ENCODE data around the gene CRACDL. TPM values are rescaled to one million over a fixed set of nuclear protein-coding genes. Genes with fewer than 3 reads are reported as not detected.

The CRACDL gene
- total RNA-seq, 1 donor = not detected

DNA sequence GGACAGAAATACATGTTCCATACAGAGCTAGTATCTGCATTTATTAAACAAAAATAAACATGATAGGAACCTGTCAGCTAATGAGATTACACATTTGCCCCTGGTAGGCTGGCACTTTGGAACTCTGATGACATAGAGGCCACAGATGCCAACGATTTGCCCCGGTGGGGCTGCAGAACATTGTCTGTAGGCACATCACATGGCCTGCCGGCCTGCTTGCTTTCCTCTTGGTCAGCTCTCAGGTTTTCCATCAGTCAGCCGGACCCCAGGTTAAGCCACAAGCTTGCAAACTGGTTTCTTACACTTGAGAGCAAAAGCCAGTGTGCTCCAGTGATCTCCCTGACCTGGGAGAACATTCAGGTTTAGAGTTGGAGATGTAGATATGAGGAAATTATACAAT lies 60.3 kb downstream of the CRACDL start:
- no peak overlapping the region for H3K27ac ChIP-seq (ENCODE audit: low read depth, low read length)
- H3K9me3 ChIP-seq (ENCODE audit: low read depth, low read length) = no peaks in the 10 kb centered on the region
- no peaks in the 10 kb centered on the region for H3K79me2 ChIP-seq (ENCODE audit: insufficient read depth, low read length)
- H3K4me1 ChIP-seq (ENCODE audit: insufficient read depth, low read length) = no peaks in the 10 kb centered on the region
- TF ChIP-seq, protein P1, sequence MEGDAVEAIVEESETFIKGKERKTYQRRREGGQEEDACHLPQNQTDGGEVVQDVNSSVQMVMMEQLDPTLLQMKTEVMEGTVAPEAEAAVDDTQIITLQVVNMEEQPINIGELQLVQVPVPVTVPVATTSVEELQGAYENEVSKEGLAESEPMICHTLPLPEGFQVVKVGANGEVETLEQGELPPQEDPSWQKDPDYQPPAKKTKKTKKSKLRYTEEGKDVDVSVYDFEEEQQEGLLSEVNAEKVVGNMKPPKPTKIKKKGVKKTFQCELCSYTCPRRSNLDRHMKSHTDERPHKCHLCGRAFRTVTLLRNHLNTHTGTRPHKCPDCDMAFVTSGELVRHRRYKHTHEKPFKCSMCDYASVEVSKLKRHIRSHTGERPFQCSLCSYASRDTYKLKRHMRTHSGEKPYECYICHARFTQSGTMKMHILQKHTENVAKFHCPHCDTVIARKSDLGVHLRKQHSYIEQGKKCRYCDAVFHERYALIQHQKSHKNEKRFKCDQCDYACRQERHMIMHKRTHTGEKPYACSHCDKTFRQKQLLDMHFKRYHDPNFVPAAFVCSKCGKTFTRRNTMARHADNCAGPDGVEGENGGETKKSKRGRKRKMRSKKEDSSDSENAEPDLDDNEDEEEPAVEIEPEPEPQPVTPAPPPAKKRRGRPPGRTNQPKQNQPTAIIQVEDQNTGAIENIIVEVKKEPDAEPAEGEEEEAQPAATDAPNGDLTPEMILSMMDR (IDR thresholded peaks at IDR 0.05; ENCODE audit: extremely low read depth, low read depth, low read length) = no peak
- H3K36me3 ChIP-seq (ENCODE audit: insufficient read depth, low read length) = no peaks in the 10 kb centered on the region
- no peak for DNase-seq (ENCODE audit: insufficient read length, low spot score, missing footprints)
- no peaks in the 10 kb centered on the region for H4K20me1 ChIP-seq (ENCODE audit: insufficient read depth, low read length)
- H2AFZ ChIP-seq (ENCODE audit: low read length) = no peak overlapping the region
- no peak overlapping the region for H3K4me2 ChIP-seq (ENCODE audit: insufficient read depth, low read length)
- peaks cover 3% of the 10 kb centered on the region for H3K27me3 ChIP-seq (ENCODE audit: insufficient read depth, low read length)
- no peak overlapping the region for H3K4me3 ChIP-seq (ENCODE audit: insufficient read depth, low read length)

DNA sequence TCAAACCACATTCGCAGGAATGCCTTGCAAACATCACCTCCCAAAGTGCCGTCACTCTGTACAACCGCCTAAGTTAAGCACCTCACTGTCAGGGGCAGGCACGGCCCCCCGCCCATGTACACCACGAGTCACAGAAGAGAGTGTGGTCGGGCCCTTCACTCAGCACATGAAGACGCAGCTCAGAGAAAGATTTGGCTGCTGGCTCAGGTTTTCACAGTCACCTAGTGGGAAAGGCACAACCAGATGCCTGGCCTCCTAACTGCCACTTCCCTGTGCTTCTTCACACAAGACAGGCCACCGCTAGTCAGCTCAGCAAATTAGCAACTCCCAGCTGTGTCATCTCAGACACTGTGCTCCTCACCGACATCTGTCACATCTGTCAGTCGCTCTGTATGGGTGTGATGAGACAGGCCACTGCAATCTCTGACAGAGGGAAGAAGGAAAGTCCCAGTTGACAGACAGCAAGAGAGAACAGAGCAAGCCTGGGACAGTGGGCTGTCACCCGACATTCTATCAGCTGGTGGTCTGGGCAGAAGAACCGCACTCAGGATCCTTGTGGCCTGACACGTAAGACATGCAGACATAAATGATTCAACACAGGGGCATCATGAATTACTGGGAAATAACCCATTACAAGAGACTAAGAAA lies 60.8 kb downstream of the CRACDL start:
- peaks cover 3% of the 10 kb centered on the region for H3K27me3 ChIP-seq (ENCODE audit: insufficient read depth, low read length)
- H3K79me2 ChIP-seq (ENCODE audit: insufficient read depth, low read length) = no peaks in the 10 kb centered on the region
- no peaks in the 10 kb centered on the region for H4K20me1 ChIP-seq (ENCODE audit: insufficient read depth, low read length)
- H3K4me2 ChIP-seq (ENCODE audit: insufficient read depth, low read length) = no peak overlapping the region
- H3K9me3 ChIP-seq (ENCODE audit: low read depth, low read length) = no peaks in the 10 kb centered on the region
- DNase-seq (ENCODE audit: insufficient read length, low spot score, missing footprints) = no peak
- no peak overlapping the region for H2AFZ ChIP-seq (ENCODE audit: low read length)
- no peak overlapping the region for H3K4me3 ChIP-seq (ENCODE audit: insufficient read depth, low read length)
- no peak overlapping the region for H3K27ac ChIP-seq (ENCODE audit: low read depth, low read length)
- H3K4me1 ChIP-seq (ENCODE audit: insufficient read depth, low read length) = no peaks in the 10 kb centered on the region
- no peaks in the 10 kb centered on the region for H3K36me3 ChIP-seq (ENCODE audit: insufficient read depth, low read length)
- TF ChIP-seq, protein P1 (IDR thresholded peaks at IDR 0.05; ENCODE audit: extremely low read depth, low read depth, low read length) = no peak

DNA sequence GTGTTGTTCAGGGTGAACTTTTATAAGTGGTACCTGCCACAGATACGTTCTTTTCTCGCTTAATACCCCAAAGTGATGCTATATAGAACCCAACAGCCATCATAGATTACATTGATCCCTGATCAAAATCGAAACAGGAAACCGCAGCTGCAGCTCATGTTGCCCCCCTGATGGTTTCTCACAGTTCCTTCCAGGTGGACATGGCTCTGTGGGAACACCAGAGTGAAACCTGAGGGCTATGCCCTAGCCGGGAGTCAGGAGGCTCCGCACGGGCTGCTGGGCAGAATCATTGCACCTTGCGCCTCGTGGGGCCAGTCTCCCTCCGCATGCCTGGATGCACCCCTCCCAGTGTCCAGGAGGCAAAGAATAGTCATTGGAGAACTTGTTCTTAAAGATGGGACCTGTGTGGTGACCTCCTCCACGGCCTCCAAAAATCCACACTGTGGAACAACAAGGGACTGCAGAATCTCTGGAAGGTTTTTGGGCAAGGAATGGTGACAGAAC lies 61.8 kb downstream of the CRACDL start:
- TF ChIP-seq, protein P1 (IDR thresholded peaks at IDR 0.05; ENCODE audit: extremely low read depth, low read depth, low read length) = no peak
- peaks cover 3% of the 10 kb centered on the region for H3K27me3 ChIP-seq (ENCODE audit: insufficient read depth, low read length)
- H3K4me3 ChIP-seq (ENCODE audit: insufficient read depth, low read length) = no peak overlapping the region
- no peak for DNase-seq (ENCODE audit: insufficient read length, low spot score, missing footprints)
- no peaks in the 10 kb centered on the region for H3K36me3 ChIP-seq (ENCODE audit: insufficient read depth, low read length)
- H2AFZ ChIP-seq (ENCODE audit: low read length) = no peak overlapping the region
- H3K79me2 ChIP-seq (ENCODE audit: insufficient read depth, low read length) = no peaks in the 10 kb centered on the region
- no peaks in the 10 kb centered on the region for H3K4me1 ChIP-seq (ENCODE audit: insufficient read depth, low read length)
- no peaks in the 10 kb centered on the region for H4K20me1 ChIP-seq (ENCODE audit: insufficient read depth, low read length)
- no peak overlapping the region for H3K27ac ChIP-seq (ENCODE audit: low read depth, low read length)
- no peak overlapping the region for H3K4me2 ChIP-seq (ENCODE audit: insufficient read depth, low read length)
- H3K9me3 ChIP-seq (ENCODE audit: low read depth, low read length) = no peaks in the 10 kb centered on the region

DNA sequence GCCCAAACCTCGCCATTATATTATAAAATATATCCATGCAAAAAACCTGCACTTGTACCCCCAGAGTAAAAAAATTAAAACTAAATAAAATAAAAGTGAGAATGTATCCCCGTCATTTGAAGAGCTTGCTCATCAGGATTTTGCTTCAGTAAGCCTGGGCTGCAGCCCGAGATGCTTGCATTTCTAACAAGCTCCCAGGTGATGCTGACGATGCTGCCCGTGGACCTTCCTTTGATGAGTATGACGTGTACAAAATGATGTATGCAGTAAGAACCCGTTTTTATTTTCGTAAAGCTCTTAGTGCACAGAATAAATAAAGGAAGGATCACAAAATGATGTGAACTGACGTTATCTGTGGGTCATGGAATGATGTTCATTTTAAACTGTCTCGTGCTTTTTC lies 63.5 kb downstream of the CRACDL start:
- Histone ChIP-seq H2AFZ (ENCODE audit: low read length) (no peak overlapping the region), H3K36me3 (ENCODE audit: insufficient read depth, low read length) (no peaks in the 10 kb centered on the region), H3K79me2 (ENCODE audit: insufficient read depth, low read length) (no peaks in the 10 kb centered on the region), H3K27ac (ENCODE audit: low read depth, low read length) (no peak overlapping the region), H3K9me3 (ENCODE audit: low read depth, low read length) (no peaks in the 10 kb centered on the region), H3K4me3 (ENCODE audit: insufficient read depth, low read length) (no peak overlapping the region), H3K4me1 (ENCODE audit: insufficient read depth, low read length) (no peaks in the 10 kb centered on the region), H3K4me2 (ENCODE audit: insufficient read depth, low read length) (no peak overlapping the region), H4K20me1 (ENCODE audit: insufficient read depth, low read length) (no peaks in the 10 kb centered on the region), H3K27me3 (ENCODE audit: insufficient read depth, low read length) (peaks cover 3% of the 10 kb centered on the region)
- TF ChIP-seq, protein P1 (IDR thresholded peaks at IDR 0.05; ENCODE audit: extremely low read depth, low read depth, low read length) = no peak
- no peak for DNase-seq (ENCODE audit: insufficient read length, low spot score, missing footprints)

Data from osteoblast (primary cell).